A549 (cell line): ENCODE data around the gene RAPGEF3. TPM values are rescaled to one million over a fixed set of nuclear protein-coding genes. Genes with fewer than 3 reads are reported as not detected.

Experiments used
- ATAC-seq, 2 experiments: fragments of 200-7000 bp in 1 of 2; fragments of >200 bp in 1 of 2; cut with Nextera tagmentation in 1 of 2; cut with Tn5 transposase in 1 of 2; 3 replicates each; pipeline versions ENCODE4 v1.8.0 to v1.9.1; 2018 to 2020; ENCODE audit warnings: mild to moderate bottlenecking in 1 of 2, moderate library complexity in 1 of 2
- CTCF ChIA-PET: fragments of 300-600 bp; sonication (Branson Sonifier 250); formaldehyde crosslinking; extraction: SDS; loops from one replicate; lab custom pipeline; 2021; ENCODE audit warnings: antibody characterized with exemption, inconsistent platforms; lab: Yijun Ruan, JAX
- POLR2A ChIA-PET: fragments of 350-600 bp; formaldehyde crosslinking; extraction: SDS; loops from one replicate; lab custom pipeline; 2021; ENCODE audit warnings: antibody characterized with exemption, inconsistent platforms; lab: Yijun Ruan, JAX
- DNase-seq, 2 experiments: peaks; one replicate each; pipeline versions ENCODE4 v3.0.0 to v3.0.0-alpha.2; 2011 to 2016; ENCODE audit warnings: low read depth in 1 of 2, low spot score in 1 of 2
- FAIRE-seq: peaks from 2 replicates; lab custom pipeline; 2011; peaks lifted over from hg19 to GRCh38; lab: Jason Lieb, UNC
- H3K27ac ChIP-seq, 2 experiments: fragments of >200 bp; sonication (Bioruptor Twin); formaldehyde crosslinking; 3 replicates each; pipeline ENCODE4 v1.5.1; 2016 to 2017
- H3K4me1 ChIP-seq: fragments of >200 bp; sonication (Bioruptor Twin); formaldehyde crosslinking; 3 replicates; pipeline ENCODE4 v1.6.1; 2016
- H3K4me2 ChIP-seq: fragments of >200 bp; sonication (Bioruptor Twin); formaldehyde crosslinking; 3 replicates; pipeline ENCODE4 v1.6.1; 2016
- H3K4me3 ChIP-seq: fragments of >200 bp; sonication (Bioruptor Twin); formaldehyde crosslinking; 3 replicates; pipeline ENCODE4 v1.5.1; 2016
- H3K9me3 ChIP-seq: fragments of >200 bp; sonication (Bioruptor Twin); formaldehyde crosslinking; 3 replicates; pipeline ENCODE4 v1.6.1; 2016
- BHLHE40 ChIP-seq: IDR thresholded peaks from 2 replicates; pipeline ENCODE4 v1.6.1; 2012; ENCODE audit warnings: low read depth, low read length, inconsistent platforms
- CBX2 ChIP-seq: fragments of 200-600 bp; sonication (generic); IDR thresholded peaks from 2 replicates; pipeline ENCODE4 v1.6.1; 2016; ENCODE audit warnings: low read depth, mild to moderate bottlenecking, borderline replicate concordance
- CBX8 ChIP-seq: fragments of 200-600 bp; sonication (generic); IDR thresholded peaks from 2 replicates; pipeline ENCODE4 v1.6.1; 2016
- CEBPB ChIP-seq, 2 experiments: fragments of >200 bp in 1 of 2; sonication (Bioruptor Twin) in 1 of 2; formaldehyde crosslinking in 1 of 2; IDR thresholded peaks; 2 replicates each; pipeline ENCODE4 v1.6.1; 2012 to 2016
- EP300 ChIP-seq, 2 experiments: fragments of >200 bp; sonication (Bioruptor Twin); formaldehyde crosslinking; IDR thresholded peaks; 2 replicates in 1 of 2; 3 replicates in 1 of 2; pipeline ENCODE4 v1.6.1; 2016 to 2017
- ESRRA ChIP-seq: fragments of 150-350 bp; IDR thresholded peaks from 2 replicates; pipeline ENCODE4 v1.6.1; 2014; ENCODE audit warnings: mild to moderate bottlenecking, low read length, borderline replicate concordance
- FOSB ChIP-seq: fragments of 250-450 bp; sonication (Bioruptor Pico); IDR thresholded peaks from 2 replicates; pipeline ENCODE4 v1.5.0; 2020; ENCODE audit warnings: mild to moderate bottlenecking, moderate library complexity
- FOXS1 ChIP-seq: fragments of 250-450 bp; sonication (Bioruptor Pico); IDR thresholded peaks from 2 replicates; pipeline ENCODE4 v1.5.0; 2020; ENCODE audit warnings: mild to moderate bottlenecking, moderate library complexity
- GATA3 ChIP-seq: IDR thresholded peaks from 2 replicates; pipeline ENCODE4 v1.6.1; 2012; ENCODE audit warnings: borderline replicate concordance
- HOXB13 ChIP-seq: fragments of 250-450 bp; sonication (Bioruptor Pico); IDR thresholded peaks from 2 replicates; pipeline ENCODE4 v1.5.0; 2020; ENCODE audit warnings: low read depth, mild to moderate bottlenecking, moderate library complexity
- JUNB ChIP-seq: fragments of >200 bp; sonication (Bioruptor Twin); formaldehyde crosslinking; IDR thresholded peaks from 2 replicates; pipeline ENCODE4 v1.6.1; 2016
- MAFK ChIP-seq: fragments of 450-650 bp; IDR thresholded peaks from 2 replicates; pipeline ENCODE4 v1.6.1; 2014; ENCODE audit not compliant: partially characterized antibody
- MAX ChIP-seq: IDR thresholded peaks from 2 replicates; pipeline ENCODE4 v1.6.1; 2012
- POLR2A ChIP-seq: IDR thresholded peaks from 2 replicates; pipeline ENCODE4 v1.6.1; 2012; ENCODE audit warnings: mild to moderate bottlenecking, low read length
- RCOR1 ChIP-seq: fragments of 150-350 bp; IDR thresholded peaks from 2 replicates; pipeline ENCODE4 v1.6.1; 2014; ENCODE audit warnings: antibody characterized with exemption, low read length, low read depth
- RFX5 ChIP-seq: fragments of 450-650 bp; IDR thresholded peaks from 2 replicates; pipeline ENCODE4 v1.7.1; 2014; ENCODE audit warnings: antibody characterized with exemption, mild to moderate bottlenecking, moderate library complexity
- RNF2 ChIP-seq: fragments of 200-600 bp; sonication (generic); IDR thresholded peaks from 2 replicates; pipeline ENCODE4 v1.6.1; 2016; ENCODE audit warnings: low read depth, mild to moderate bottlenecking, antibody characterized with exemption, moderate library complexity, borderline replicate concordance
- SMC3 ChIP-seq: fragments of >200 bp; sonication (Bioruptor Twin); formaldehyde crosslinking; IDR thresholded peaks from 3 replicates; pipeline ENCODE4 v1.6.1; 2018; ENCODE audit warnings: inconsistent platforms
- SREBF2 ChIP-seq: fragments of 450-650 bp; IDR thresholded peaks from 2 replicates; pipeline ENCODE4 v1.6.1; 2014; ENCODE audit warnings: mild to moderate bottlenecking, moderate library complexity
- TFCP2L1 ChIP-seq: fragments of 250-450 bp; sonication (Bioruptor Pico); IDR thresholded peaks from 2 replicates; pipeline ENCODE4 v1.5.0; 2021; ENCODE audit warnings: mild to moderate bottlenecking
- ZFP36 ChIP-seq: fragments of 450-650 bp; IDR thresholded peaks from 2 replicates; pipeline ENCODE4 v1.6.1; 2014; ENCODE audit warnings: borderline replicate concordance; ENCODE audit not compliant: partially characterized antibody
- ZNF302 ChIP-seq: fragments of 250-450 bp; sonication (Bioruptor Pico); IDR thresholded peaks from 2 replicates; pipeline ENCODE4 v1.9.0; 2021; ENCODE audit warnings: inconsistent platforms, mild to moderate bottlenecking, moderate library complexity
- ZSCAN20 ChIP-seq: fragments of 250-450 bp; sonication (Bioruptor Pico); IDR thresholded peaks from 2 replicates; pipeline ENCODE4 v1.8.0; 2022; ENCODE audit warnings: mild to moderate bottlenecking, moderate library complexity
- WGBS: methylation state at CpG from one replicate; pipeline ENCODE4 v1.1.6; 2017; ENCODE audit errors: missing lambda C conversion rate; 5-methylcytosine and 5-hydroxymethylcytosine counted together
- polyA plus RNA-seq, 4 experiments: library from polyadenylated mRNA; depleted of rRNA in 3 of 4; stranded (reverse); fragments of >200 nt; fragmentation: RNase III in 1 of 4; extraction: RNeasy Plus Mini Kit Qiagen cat#74134 plus additional on column Dnase treatment in 1 of 4; gene quantifications; 2 replicates in 3 of 4; 3 replicates in 1 of 4; pipeline ENCODE4 v1.2.3, GENCODE V29; 2011 to 2017
- TF ChIP-seq, protein P1 (sequence below): fragments of >200 bp; sonication (Bioruptor Twin); formaldehyde crosslinking; IDR thresholded peaks from 2 replicates; pipeline ENCODE4 v1.6.1; 2016
- TF ChIP-seq, protein P2 (sequence below): fragments of 150-350 bp; IDR thresholded peaks from 2 replicates; pipeline ENCODE4 v1.6.1; 2014; ENCODE audit warnings: low read depth, mild to moderate bottlenecking, low read length

RAPGEF3 gene
- polyA plus RNA-seq, 2 of the 4 experiments (the other 2 are of a cell fraction): 0.70 to 0.89 TPM

GRCh38 chr12:47795814-47796411, 37.2 kb upstream of the RAPGEF3 start:
- Histone ChIP-seq H3K4me1 (no peaks in the 10 kb centered on the region), H3K4me2 (no peak overlapping the region), H3K9me3 (no peaks in the 10 kb centered on the region), H3K4me3 (no peak overlapping the region), H3K27ac (no peak overlapping the region)
- 90% methylated on average over 22 of the region's 22 CpGs for WGBS
- ChIA-PET POLR2A (no interaction called here), CTCF (interaction anchor here (1.2 to 59.0 kb wide), 8 partner anchors 8 to 153 kb away, joined by 3 to 1532 read pairs (median 17); partner anchors contain the start of genes ENDOU and RAPGEF3)
- TF ChIP-seq MAFK (no peak), TFCP2L1 (CRISPR knock-in tag) (no peak), HOXB13 (no peak), ZFP36 (no peak), JUNB (no peak), ZNF302 (CRISPR knock-in tag) (no peak), RCOR1 (no peak), ZSCAN20 (CRISPR knock-in tag) (no peak)
- ATAC-seq: no peak
- no peak for DNase-seq
- no peak for FAIRE-seq

DNA sequence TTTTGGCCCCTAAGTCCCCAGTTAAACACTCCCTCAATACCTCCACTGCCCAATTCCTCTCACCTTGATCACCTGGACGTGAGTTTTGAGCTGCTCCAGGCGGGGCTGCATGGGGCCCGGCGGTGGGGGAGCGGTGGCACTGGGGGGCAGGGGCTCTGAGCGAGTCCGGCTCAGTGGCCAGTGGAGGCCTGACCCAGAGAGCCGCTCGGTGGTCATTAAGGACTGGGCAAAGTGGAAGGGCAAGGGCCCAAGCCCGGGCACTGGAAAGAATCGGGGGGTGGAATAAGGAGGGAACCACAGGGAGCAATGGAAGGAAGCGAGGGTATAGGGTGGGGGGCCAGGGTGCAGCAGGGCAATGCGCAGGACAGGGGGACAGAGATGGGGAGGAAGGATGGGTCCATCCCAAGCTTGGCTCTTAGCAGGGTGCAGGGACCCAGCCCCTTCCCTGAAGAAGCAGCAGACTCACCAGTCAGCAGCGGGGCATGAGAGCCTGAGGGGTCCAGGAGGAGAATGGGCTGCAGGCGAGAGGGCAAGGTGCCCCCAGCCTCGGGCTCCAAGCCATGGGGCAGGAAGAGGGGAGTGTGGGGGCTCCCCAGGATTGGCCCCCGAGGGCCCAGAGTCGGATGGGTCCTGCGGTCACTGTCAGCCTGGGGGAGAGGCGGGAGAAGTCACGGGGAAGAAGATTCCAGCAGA, 36.6 kb upstream of the RAPGEF3 start:
- no peak overlapping the region for H3K4me3 ChIP-seq
- no peak for ATAC-seq
- H3K27ac ChIP-seq: no peak overlapping the region
- ChIA-PET POLR2A (no interaction called here), CTCF (interaction anchor here (1.2 to 59.0 kb wide), 7 partner anchors 9 to 80 kb away, joined by 3 to 1532 read pairs (median 28); partner anchors contain the start of genes ENDOU and RAPGEF3)
- no peak overlapping the region for H3K4me2 ChIP-seq
- no peak for FAIRE-seq
- H3K9me3 ChIP-seq: no peaks in the 10 kb centered on the region
- H3K4me1 ChIP-seq: no peaks in the 10 kb centered on the region
- DNase-seq: no peak
- WGBS: 92% methylated on average over 16 of the region's 21 CpGs
- TF ChIP-seq FOXS1 (CRISPR knock-in tag): no peak
- TF ChIP-seq TFCP2L1 (CRISPR knock-in tag): no peak
- TF ChIP-seq CEBPB (IDR thresholded peaks at IDR 0.05): no peak
- no peak for TF ChIP-seq POLR2A
- no peak for TF ChIP-seq ZNF302 (CRISPR knock-in tag)
- TF ChIP-seq BHLHE40: no peak
- TF ChIP-seq CBX2: no peak
- no peak for TF ChIP-seq FOSB (CRISPR knock-in tag)
- TF ChIP-seq SMC3: no peak
- TF ChIP-seq EP300 (IDR thresholded peaks at IDR 0.05): no peak
- no peak for TF ChIP-seq RNF2
- TF ChIP-seq, protein P1, sequence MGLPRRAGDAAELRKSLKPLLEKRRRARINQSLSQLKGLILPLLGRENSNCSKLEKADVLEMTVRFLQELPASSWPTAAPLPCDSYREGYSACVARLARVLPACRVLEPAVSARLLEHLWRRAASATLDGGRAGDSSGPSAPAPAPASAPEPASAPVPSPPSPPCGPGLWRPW: no peak
- no peak for TF ChIP-seq MAX
- no peak for TF ChIP-seq GATA3
- TF ChIP-seq ESRRA: no peak
- no peak for TF ChIP-seq CBX8
- no peak for TF ChIP-seq SREBF2
- TF ChIP-seq, protein P2, sequence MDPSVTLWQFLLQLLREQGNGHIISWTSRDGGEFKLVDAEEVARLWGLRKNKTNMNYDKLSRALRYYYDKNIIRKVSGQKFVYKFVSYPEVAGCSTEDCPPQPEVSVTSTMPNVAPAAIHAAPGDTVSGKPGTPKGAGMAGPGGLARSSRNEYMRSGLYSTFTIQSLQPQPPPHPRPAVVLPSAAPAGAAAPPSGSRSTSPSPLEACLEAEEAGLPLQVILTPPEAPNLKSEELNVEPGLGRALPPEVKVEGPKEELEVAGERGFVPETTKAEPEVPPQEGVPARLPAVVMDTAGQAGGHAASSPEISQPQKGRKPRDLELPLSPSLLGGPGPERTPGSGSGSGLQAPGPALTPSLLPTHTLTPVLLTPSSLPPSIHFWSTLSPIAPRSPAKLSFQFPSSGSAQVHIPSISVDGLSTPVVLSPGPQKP: no peak
- TF ChIP-seq RFX5: no peak
- TF ChIP-seq, all 56 proteins: peak for 0
